Dedifferentiated amniotic fluid mesenchymal stem cell (primary cell): ENCODE results near the gene GH2.
"Not testable (repeated sequence)": the region's sequence is repeated elsewhere in the genome, so short reads cannot be mapped to it uniquely, and the experiment has no call there.

Experiments
- DNase-seq: peaks from one replicate; pipeline ENCODE4 v3.0.0-alpha.2; 2016; ENCODE audit errors: extremely low spot score

GH2 gene

DNA sequence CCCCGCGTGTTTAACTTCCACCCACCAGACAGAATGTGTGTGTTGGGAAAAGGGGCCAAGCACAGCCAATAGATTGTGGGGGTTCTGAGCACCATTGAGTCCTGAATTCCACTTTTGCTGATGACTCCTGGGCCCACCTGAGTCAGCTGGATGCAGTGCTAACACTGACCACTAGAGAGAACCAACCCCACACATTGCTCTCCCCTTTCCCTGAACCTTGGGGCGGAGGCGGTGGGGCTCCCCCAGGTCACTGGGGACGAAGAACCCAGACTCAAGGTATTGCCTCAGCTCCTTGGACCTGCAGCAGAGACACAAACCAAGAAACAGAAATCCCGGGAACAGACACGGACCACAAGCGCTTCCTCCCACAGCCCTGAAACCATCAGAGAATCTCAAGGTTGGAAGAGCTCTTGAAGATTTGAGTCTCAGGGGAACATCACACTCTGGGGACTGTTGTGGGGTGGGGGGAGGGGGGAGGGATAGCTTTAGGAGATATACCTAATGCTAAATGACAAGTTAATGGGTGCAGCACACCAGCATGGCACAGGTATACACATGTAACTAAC, 7.6 kb downstream of the GH2 start:
- not testable (repeated sequence) for DNase-seq

DNA sequence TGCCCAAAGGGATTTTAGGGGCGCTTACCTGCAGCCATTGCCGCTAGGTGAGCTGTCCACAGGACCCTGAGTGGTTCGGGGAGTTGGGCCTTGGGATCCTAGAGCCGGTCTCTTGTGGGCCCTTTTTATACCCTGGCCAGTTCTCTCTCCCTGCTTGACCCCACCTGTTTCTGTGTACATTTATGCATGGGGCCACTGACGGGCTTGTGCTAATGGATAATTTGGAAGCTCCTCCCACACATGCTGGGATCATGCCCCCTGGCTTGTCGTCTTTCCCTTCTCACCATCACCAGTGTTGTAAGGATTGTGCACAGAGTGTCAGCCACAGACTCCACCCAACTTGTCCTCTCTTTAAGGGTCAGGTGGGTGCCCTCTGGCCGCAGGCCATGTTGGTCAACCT, 8.2 kb downstream of the GH2 start, which contains the start of gene CSH2:
TSS of gene CSH2 (minus strand) at position 101 of the 400 bp plus-strand sequence. CDS start at position 38, 63 bp downstream.
- not testable (repeated sequence) for DNase-seq

DNA sequence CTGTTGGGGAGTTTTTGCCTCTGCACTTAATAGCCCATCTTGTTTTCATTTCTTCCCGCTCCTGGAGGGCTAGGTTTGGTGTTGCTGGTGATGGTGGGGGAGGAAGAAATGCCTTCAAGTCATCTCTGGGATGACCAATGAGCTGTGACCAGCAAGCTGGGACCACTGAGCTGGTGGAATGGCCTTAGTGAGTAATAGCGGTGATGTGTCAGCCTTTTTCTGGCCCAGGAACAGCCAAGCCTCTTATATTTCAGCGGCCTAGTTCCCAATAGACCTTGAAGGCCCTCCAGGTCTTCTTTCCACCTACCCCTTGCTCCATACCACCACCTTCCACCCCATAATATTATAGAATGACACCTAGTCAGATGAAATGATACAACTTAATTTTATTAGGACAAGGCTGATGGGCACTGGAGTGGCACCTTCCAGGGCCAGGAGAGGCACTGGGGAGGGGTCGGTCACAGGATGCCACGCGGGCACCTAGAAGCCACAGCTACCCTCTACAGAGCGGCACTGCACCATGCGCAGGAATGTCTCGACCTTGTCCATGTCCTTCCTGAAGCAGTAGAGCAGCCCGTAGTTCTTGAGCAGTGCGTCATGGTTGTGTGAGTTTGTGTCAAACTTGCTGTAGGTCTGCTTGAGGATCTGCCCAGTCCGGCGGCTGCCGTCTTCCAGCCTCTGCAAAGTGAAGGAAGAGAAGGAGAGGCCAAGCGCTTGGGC, 9.9 kb downstream of the GH2 start:
- DNase-seq = not testable (repeated sequence)

DNA sequence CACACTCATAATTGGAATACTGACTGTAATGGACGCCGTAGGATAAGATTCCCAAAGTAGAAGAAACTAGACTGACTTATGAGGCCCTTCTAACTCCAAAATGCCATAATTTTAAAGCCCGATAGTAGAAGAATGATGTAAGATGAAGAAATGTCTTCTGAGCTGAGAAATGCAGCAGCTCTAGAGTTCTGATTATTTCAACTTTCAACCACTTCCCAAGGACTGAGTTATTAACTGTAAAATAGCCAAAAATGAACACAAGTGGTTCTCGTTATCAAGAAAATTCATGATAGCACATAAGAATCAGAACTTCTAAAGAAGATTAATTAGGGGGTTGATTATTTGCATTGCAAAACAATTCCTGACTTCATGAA, 11.5 kb downstream of the GH2 start:
- DNase-seq = peak; percentile 27

DNA sequence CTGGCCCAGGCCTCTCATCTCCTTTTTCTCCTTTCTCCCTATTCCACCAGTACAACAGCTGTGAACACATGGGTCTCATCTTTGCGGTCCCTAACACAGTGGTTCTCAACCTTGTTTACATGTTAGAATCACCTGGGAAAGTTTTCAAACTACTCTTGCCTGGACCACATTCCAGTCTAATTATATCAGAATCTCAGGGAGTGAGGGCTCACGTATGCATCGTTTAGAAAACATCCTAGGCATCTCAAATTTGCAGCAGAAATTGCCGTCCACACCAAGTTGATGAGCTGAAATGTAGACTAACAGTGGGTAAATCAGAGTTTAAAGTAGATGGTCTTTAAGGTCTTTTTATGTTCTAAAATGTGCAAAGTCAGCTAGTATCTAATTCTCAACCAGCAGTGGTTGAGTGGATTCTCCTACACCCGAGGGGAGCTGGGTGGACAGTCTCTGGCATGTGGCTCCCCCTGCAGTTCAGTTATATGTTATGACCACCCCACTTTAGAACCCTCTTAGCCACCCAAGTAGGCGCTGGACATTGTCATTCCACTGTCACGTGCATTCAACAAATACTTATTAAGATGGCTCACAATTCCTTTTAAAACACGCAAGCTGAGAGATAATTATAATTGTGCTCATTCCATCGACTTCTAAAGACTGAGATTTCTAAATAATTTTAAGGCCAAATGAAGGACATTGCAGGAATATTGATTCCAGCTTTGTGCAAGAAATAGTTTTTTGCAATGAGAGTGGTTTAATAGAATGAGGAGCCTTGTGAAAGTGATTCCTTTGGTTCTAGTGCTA, 12.1 kb downstream of the GH2 start:
- DNase-seq = not testable (repeated sequence)

DNA sequence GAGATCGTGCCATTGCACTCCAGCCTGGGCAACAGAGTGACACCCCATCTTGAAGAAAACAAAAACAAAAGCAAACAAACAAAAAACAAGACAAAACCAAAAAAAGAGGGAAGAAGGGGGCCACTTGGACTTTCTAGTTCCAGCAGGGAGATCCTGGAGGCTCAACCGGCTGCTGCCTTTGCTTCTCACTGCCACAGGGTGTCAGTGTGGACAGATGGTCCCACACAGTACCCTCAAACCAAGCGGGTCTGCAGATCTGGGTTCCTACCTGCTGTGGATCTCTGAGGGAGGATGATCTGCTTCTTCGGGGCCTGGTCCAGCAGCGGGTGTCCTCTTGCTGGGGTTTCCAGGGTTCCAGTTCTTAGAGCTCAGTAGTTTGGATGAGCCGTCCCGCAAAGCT, 15.1 kb downstream of the GH2 start:
- DNase-seq = not testable (repeated sequence)

DNA sequence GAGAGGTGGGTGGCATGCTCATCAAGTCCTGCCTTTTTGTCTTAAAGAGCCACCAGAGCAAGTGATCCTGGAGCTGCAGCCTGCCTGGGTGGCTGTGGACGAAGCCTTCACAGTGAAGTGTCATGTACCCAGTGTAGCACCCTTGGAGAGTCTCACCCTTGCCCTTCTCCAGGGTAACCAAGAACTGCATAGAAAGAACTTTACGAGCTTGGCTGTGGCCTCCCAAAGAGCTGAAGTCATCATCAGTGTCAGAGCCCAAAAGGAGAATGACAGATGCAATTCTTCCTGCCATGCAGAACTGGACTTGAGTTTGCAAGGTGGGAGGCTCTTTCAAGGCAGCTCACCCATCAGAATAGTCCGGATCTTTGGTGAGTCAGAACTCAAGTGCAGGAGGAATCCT, 22.5 kb downstream of the GH2 start:
- no peak for DNase-seq

DNA sequence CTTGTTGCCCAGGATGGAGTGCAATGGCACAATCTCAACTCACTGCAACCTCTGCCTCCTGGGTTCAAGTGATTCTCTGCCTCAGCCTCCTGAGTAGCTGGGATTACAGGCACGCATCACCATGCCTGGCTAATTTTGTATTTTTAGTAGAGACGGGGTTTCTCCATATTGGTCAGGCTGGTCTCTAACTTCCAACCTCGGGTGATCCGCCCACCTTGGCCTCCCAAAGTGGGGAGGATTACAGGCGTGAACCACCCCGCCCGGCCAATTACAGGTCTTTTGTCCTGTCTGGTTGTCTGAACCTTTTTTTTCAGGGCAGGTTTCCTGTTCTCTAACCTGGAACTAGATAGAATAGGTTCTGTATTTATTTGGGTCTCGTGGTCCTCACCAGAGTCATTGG, 25.3 kb downstream of the GH2 start:
- DNase-seq = not testable (repeated sequence)

DNA sequence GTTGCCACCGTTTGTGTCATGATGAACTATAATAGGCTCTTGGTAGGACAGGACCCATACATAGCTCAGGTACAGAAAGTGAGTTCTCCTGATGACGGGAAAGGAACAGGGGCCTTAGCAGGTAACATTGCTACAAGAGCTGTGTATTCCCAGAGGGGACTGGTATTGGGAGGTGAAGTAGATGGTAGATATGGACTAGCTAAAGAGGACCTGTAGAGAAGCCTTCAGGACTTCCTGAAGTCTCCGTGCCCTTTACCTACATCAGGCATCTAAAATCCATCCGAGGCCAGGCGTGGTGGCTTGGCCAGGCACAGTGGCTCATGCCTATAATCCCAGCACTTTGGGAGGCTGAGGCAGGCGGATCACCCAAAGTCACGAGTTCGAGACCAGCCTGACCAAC, 26.6 kb downstream of the GH2 start:
- DNase-seq = no peak

DNA sequence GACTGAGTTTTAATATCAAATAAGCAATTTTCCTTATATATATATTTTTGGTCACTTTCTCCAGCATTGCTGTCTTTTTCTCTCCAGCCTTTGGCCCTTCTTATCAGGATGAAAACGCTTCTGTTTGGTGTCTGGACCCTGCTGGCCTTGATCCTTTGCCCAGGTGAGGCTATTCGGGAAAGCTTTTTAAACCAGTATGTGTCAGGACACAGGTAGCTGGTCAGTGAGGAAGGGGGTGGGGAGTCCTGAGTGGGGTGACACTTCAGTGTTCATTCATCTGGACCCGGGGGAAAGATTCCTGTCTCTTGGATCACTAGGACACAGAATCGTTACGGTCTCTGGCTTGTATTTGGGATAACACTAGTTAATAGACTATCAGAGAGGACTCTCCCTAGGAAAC, 27.0 kb downstream of the GH2 start:
- no peak for DNase-seq

DNA sequence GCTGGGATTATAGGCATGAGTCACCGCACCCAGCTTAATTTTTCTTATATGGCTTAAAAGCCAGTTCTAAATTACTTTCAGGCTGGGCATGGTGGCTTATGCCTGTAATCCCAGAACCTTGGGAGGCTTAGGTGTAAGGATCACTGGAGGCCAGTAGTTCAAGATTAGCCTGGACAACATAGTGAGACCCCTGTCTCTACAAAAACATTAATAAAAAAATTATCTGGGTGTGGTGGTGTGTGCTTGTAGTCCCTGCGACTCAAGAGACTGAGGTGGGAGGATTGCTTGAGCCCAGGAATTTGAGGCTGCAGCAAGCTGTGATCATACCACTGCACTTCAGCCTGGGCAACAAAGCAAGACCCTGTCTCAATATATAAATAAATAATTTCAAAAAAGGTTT, 28.5 kb downstream of the GH2 start:
- no peak for DNase-seq

DNA sequence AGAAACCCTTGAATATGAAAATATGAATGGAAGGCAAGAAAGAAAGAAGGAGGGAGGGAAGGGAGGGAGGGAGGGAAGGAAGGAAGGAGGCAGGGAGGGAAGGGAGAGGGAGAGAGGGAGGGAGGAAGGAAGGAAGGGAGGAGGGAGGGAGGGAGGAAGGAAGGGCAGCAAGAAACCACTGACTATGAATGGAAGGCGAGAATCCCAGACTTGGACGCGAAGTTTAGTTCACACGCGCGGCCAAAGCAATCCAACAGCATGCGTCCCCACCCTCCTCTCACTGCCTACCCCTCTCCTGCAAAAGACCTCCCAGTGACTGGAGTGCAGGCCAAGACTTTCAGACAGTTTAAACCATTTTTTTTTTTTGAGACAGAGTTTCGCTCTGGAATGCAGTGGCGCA, 31.3 kb downstream of the GH2 start:
- DNase-seq = no peak

DNA sequence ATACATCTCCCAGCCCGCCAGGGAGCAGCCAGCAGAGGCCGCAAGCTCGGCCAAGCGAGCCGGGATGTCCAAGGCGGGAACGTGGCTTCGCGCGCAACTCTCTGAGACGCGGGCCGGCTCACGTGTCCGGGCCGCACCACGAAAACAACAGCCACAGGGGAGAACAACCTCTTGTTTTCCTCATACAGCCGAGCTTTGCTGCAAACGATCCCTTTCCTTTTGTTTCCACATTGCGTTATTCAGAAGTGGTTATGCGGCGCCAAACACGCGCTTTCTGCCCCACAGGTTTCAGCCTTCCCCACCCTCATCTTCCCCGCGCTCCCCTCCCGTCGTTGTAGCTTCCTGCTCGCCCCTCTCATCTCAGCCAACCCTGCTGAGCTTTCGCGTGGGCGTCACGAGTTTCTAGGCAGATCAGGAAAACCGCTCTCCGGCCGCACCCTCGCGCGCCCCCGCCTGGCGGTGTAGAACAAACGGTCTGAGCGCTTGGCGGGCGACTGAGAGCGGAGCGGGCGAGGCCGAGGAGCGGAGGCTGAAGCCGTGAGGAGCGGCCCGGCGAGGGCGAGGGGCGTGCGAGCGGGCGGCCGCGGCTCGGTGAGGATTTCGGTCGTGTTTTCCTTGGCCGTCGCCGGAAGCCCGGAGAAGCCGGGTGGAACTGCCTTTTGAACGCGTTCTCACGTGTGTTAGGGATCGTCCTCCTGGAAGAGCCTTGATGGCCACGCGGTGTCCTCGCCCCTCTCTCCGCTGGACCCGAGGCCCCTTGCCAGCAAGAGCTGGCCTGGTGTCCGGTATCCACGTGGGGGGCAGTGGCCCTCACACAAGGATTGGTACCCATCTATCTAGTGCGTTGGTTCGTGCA, 32.7 kb downstream of the GH2 start:
- DNase-seq = peak; percentile 60

DNA sequence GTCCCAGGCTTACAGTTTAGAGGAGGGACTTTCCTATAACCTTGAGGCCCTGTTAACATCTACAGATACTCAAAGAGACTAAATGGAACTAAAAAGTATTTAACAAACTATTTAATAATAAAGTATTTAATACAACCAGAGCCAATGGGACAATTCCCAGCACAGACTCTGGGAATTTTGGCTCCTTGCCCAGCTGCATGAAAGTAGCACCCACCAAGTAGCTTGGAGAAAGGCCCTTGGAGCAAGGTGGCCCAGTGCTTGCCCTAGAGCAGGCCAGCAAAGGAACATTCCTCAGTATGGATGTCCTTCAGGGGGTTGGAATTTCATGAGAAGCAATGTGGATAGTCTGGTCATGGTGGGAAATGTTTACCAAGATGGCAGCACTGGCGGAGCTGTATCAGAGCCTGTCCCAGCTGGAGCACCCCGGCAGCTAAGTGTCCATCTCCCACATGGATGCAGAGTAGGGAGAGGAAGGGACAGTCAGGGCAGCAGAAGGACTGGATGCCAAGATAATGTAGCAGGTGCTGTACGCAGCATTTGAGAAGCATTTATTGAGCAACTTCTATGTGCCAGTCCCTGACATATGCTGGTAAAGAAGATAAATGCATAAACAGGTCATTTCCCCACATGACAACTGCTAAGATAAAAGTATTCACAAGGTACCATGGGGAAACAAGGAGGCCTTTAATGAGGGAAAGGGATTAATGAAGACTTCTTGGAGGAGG, 34.1 kb downstream of the GH2 start:
- DNase-seq = no peak

DNA sequence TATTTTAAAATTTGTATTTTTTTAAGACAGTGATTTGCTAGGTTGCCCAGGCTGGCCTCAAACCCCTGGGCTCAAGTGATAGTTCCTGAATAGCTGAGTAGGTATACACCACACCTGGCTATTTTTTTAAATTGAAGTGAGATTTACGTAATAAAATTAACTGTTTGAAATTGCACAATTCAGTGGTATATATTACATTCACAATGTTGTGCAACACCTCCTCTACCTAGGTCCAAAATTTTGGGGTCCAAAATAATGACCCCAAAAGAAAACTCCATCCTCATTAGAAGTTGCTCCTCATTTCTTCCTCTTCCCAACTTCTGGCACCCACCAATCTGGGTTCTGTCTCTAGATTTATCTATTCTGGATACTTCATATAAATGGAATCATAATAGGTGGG, 36.2 kb downstream of the GH2 start:
- no peak for DNase-seq

DNA sequence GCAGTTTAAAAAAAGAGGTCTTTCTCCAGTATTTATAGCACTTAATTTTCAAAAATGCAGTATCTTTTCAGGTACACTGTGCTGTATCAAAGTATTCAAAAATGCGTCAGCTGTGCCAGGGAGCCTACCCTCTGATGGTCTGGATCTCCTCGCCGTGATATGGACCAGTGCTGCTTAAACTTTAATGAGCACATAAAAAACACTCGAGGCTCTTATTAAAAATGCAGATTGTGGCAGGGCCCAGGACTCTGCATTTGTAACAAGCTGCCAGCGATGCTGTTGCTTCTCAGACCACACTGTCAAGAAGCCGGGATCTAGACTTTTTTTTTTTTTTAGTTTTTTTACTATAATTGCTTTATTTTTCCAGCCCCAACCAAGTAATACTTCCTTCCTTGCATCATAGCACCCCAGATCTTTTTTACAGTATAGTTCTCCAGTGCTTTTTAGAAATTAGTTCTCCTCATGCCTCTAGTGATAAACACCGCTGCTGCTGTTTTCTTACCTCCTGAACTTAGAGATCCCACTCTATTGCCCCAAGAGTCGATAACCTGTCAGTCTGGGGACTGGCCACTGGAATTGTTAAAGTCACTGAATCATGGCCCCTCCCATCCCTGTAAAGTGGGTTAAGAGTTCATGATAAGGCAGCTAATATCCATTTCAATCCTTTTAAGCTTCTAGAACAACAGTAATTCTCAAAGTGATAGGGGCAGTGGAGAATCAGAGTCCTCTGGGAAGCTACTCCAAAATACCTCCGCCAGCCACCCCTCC, 37.6 kb downstream of the GH2 start:
- no peak for DNase-seq

DNA sequence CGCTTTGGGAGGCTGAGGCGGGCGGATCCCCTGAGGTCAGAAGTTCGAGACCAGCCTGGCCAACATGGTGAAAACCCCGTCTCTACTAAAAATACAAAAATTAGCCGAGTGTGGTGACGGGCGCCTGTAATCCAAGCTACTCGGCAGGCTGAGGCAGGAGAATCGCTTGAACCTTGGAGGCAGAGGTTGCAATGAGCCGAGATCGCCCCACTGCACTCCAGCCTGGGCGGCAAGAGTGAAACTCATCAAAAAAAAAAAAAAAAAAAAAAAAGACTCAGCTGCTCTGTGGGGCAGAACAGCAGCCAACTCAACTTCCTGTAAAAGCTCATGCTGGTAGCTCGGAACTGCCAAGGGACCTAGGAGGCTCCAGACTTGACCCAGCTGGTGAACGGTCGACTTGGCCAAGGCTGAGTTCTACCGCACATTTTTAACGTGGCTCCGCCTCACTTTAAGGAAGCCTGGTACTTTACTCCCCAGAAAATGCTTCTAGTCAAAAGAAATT, 38.3 kb downstream of the GH2 start:
- not testable (repeated sequence) for DNase-seq

DNA sequence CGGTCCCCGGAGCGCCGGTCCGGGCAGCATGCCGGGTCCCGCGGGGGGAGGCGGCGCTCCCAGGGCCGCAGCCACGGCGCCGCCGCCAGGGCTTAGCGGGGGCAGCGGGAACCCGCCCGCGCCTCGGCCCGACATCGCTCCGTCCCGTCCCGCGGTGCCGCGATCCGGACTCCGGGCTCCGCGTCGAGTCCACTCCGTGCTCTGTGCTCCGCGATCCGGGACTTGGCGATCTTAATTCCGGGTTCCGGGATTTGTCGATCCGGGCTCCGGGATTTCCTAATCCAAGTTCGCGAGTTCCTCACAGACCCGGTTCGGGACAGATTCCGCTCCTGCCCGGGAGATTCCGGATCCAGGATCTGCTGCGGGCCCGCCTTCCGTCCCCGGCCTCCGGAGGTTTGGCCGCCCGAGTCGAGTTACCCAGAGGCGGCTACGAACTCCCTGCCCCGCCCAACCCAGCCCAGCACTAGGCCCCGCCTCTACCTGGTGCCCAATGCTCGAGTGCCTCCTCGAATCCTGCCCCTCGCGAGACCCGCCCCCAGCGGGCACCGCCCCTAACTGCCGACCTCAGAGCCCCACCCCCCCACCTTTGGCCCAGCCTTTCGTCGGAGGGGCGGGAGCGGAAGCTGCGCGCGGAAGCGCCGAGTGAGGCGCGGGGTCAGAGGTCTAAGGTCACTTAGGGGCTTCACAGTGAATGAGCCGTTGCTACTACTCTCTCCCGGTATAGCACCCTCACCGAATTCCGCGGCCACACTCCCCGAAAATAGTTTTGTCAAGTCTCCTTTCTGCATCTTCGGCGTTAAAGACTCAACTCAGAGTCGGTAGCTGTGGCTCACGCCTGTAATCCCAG, 39.0 kb downstream of the GH2 start, which contains the start of gene SMARCD2:
TSS of gene SMARCD2 (minus strand) at position 146 of the 847 bp plus-strand sequence. CDS start at position 135, 11 bp downstream.
- peak; percentile 99 for DNase-seq

DNA sequence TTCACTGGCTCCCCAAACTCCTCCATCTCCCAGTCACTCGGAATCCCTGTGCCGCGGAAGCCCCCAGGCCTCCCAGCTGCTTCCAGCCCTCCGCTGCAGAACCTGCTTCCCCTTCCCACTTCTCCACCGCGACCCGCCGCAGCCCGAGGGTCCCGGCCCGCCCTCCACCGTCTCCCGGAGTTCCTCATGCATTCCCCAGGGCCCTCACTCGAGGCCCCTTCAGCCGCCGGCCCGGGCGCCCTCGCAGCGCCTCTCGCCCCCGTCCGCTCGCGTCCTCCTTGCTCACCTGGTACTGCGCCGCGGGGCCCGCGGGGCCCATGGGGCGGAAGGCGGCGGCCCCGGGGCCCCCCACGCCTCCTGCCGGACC, 39.6 kb downstream of the GH2 start:
- DNase-seq = no peak
